Stimulated activated CD4-positive, alpha-beta T cell treated with anti-CD3 and anti-CD28 coated beads, TNF-alpha, amount 100 ng/mL, for 1 hour (primary cell): ENCODE measurements around the gene CAMSAP1.
A peak's percentile ranks its signal among the peaks of the same experiment; 100 is the strongest.

ENCODE experiments used
- DNase-seq, 3 donors: peaks; one replicate each; pipeline ENCODE4 v3.0.0-alpha.2; 2020; ENCODE audit warnings: low read depth in 3 of 3, low spot score in 1 of 3

CAMSAP1 gene

GRCh38 chr9:135815830-135816650 lies 91.3 kb downstream of the CAMSAP1 start:
- DNase-seq = no peak

GRCh38 chr9:135815413-135815812 lies 91.9 kb downstream of the CAMSAP1 start:
- no peak for DNase-seq

- DNase-seq = no peak
Observed at GRCh38 chr9:135814421-135815095, 92.8 kb downstream of the CAMSAP1 start.

GRCh38 chr9:135813671-135814290 lies 93.6 kb downstream of the CAMSAP1 start:
- DNase-seq = no peak

GRCh38 chr9:135812961-135813360 lies 94.4 kb downstream of the CAMSAP1 start:
- no peak for DNase-seq

- no peak for DNase-seq
Observed at GRCh38 chr9:135811801-135812200, 95.5 kb downstream of the CAMSAP1 start.

- no peak for DNase-seq
Observed at GRCh38 chr9:135810806-135811575, 96.4 kb downstream of the CAMSAP1 start.

GRCh38 chr9:135809166-135809565 lies 98.2 kb downstream of the CAMSAP1 start:
- DNase-seq = no peak

- DNase-seq = no peak
Observed at GRCh38 chr9:135805422-135806022, 101.8 kb downstream of the CAMSAP1 start.

GRCh38 chr9:135804581-135805421 lies 102.5 kb downstream of the CAMSAP1 start:
- DNase-seq = no peak

- no peak for DNase-seq
Observed at GRCh38 chr9:135803441-135803840, 103.9 kb downstream of the CAMSAP1 start.

- DNase-seq = no peak
Observed at GRCh38 chr9:135802876-135803419, 104.4 kb downstream of the CAMSAP1 start.

- no peak for DNase-seq
Observed at GRCh38 chr9:135801070-135801469, 106.3 kb downstream of the CAMSAP1 start.

- DNase-seq = no peak
Observed at GRCh38 chr9:135799261-135799660, 108.1 kb downstream of the CAMSAP1 start.

GRCh38 chr9:135798263-135798585 lies 109.1 kb downstream of the CAMSAP1 start:
- no peak for DNase-seq

- peak in 1 of 3 donors; percentile 9 for DNase-seq
Observed at GRCh38 chr9:135797507-135798262, 109.7 kb downstream of the CAMSAP1 start.

- DNase-seq = no peak
Observed at GRCh38 chr9:135796784-135797485, 110.4 kb downstream of the CAMSAP1 start.

GRCh38 chr9:135795391-135795790 lies 112.0 kb downstream of the CAMSAP1 start:
- DNase-seq = no peak
